Measurements from ENCODE around the gene DOLK.
A peak's percentile ranks its signal among the peaks of the same experiment; 100 is the strongest.
"Not testable (repeated sequence)": the region's sequence is repeated elsewhere in the genome, so short reads cannot be mapped to it uniquely, and the experiment has no call there.

Gene DOLK

DNA sequence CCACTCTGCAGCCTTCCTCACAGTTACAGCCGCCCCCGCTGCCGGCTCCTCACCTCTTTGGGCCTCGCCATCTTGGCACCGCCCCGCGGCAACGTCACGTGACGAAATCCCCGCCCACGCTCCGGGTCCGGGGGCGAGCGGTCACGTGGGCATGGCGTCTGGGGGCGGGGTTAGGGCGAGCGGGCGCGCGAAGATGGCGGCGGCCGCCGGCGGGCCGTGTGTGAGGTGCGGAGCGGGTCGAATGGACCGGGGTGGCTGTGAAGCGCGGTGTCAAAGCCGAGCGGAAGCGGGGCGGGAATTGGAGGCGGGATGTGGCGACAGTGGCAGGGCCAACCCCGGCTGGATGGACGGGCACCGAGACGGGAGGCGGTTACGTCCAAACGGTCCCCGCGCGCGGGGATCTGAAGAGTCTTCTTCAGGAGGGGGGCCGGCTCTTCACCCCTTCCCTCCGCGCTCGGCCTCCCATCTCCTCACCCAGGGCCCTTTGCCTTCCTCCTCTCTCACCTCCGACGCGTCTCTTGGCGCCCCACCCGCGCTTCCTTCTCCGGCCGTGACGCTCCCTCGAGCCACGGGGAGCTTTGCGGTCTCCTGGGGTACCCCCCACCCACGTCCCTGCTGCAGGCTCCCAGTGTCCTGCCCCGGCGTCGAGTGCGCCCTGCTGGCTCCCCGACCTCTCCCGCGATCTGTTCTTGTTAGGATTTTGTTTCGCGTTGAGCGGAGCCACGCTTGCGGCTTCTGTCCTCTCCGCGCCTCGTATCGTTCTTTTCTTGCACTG is at the start of gene DOLK, which contains the start of gene NUP188:
DOLK (minus strand) TSS at position 77 of the 775 bp plus-strand sequence. CDS start 300 bp downstream, outside the sequence.
NUP188 (plus strand) TSS at position 173 of the 775 bp plus-strand sequence; CDS start at position 194, 21 bp downstream.
- peak; percentile 99 for DNase-seq

DNA sequence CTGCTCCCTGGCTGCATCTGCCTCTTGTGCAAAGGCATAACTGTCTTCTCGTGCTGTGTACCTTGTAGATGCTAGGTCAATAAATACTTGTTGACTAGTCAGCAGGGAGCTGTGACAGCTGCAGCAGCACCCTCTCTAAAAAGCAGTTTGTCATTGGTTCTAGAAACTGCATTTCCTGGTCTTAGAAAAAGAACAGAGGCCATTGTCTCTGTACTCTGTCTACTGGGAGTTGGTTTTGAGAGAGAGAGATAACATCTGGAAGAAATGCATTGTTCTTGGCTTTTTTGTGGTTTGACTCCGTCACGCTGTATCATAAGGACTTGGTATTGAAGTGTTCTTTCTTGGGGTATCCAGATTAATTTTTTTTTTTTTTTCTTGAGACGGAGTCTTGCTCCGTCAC is 48.4 kb upstream of the DOLK start:
- no peak for DNase-seq

DNA sequence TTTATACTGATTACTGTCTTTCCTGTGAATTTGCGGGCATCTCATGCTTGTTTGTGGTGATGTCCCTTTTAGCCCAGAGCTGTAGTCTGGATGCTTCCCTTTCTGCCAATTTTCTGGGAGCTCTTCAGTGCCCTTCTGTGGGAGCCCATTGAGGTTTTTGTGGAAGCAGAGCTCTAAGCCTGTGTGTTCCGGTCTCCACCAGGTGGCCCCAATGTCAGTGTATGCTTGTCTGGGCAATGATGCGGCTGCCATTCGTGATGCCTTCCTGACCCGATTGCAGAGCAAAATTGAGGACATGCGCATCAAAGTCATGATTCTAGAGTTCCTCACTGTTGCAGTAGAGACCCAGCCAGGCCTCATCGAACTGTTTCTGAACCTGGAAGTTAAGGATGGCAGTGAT is 45.6 kb upstream of the DOLK start:
- DNase-seq = no peak

DNA sequence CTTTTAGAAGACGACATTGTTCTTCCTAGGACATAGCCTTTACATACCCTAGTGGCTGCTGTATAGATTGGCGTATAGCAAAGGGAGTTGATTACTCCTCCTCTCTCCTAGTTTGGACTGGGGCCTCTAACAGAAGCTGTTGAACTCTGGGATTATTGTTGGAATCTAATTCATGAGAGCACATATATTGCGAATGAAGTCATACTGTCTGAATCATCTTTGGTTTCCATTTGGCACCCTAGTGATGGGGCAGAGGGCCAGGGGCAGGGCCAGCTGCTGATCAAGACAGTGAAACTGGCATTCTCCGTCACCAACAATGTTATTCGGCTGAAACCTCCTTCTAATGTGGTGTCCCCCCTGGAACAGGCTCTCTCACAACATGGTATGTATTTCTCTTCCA is 40.4 kb upstream of the DOLK start:
- no peak for DNase-seq

- no peak for DNase-seq
Observed at GRCh38 chr9:128986671-128987070, 39.3 kb upstream of the DOLK start.

- no peak for DNase-seq
Observed at GRCh38 chr9:128983536-128983935, 36.1 kb upstream of the DOLK start.

DNA sequence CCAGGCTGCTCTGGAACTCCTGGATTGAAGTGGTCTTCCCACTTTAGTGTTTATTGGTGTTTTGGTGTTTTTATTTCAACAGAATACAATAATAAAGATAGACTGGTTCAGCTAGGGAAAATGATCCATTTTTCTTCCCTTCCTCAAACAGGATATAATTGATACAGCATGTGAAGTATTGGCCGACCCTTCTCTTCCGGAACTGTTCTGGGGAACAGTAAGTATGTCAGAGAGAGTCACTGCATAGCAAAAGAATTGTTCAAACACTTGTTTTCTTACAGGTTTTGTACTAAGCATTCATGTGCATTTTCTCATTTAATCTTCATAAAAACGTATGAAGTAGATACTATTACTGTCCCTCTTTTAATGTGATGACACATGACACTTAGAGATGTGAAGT is 31.7 kb upstream of the DOLK start:
- DNase-seq = no peak

DNA sequence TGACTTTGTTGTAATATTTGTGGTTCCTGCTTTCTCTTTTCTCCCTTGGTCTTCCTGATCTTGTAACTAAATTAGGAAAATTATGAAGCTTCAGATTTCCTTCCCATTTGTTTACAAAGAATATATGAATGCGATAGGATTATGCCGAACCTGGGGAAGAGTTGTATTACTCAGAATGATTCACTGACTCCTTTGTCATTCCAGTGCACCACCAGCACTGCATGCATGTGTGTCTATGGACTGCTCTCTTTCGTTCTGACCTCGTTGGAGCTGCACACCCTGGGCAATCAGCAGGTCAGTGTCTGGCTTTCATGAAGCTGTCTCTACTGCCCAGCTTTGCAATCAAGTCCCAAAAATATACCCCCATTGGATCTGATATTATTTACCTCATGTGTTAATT is 25.6 kb upstream of the DOLK start:
- no peak for DNase-seq

DNA sequence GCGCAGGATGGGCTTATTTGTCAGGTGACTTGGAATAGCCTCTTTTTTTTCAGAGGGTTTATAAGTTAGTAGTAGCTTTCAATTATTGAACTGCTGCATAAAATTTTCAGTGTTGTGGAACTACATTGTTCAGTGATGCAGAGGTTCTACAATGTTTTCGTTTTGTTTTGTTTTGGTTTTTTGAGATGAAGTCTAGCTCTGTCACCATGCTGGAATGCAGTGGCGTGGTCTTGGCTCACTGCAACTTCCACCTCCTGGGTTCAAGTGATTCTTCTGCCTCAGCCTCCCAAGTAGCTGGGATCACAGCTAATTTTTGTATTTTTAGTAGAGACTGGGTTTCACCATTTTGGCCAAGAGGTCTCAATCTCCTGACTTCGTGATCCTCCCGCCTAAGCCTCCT is 22.1 kb upstream of the DOLK start:
- no peak for DNase-seq

GRCh38 chr9:128961403-128961802 is 14.0 kb upstream of the DOLK start:
- not testable (repeated sequence) for DNase-seq

DNA sequence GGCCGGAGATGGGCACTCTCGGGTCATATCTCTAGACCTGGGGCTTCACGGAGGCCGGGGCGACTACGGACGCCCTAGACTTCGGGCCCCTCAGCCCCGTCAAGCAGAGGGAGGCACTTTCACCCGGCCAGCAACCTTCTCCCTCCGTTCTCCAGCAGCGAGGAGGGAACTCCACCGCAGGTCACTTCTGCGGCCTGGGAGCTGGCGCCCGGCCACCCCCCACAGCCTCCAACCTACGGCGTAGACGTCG is 201 bp downstream of the DOLK start:
- no peak for DNase-seq

GRCh38 chr9:128946571-128947276 is 679 bp downstream of the DOLK start:
- no peak for DNase-seq

- no peak for DNase-seq
Observed at GRCh38 chr9:128945798-128946501, 1.5 kb downstream of the DOLK start.

GRCh38 chr9:128944966-128945365 is 2.4 kb downstream of the DOLK start:
- DNase-seq = not testable (repeated sequence)

- DNase-seq = no peak
Observed at GRCh38 chr9:128943832-128944620, 3.4 kb downstream of the DOLK start.

GRCh38 chr9:128940946-128941755 is 6.3 kb downstream of the DOLK start:
- DNase-seq = no peak

- no peak for DNase-seq
Observed at GRCh38 chr9:128940271-128940921, 7.0 kb downstream of the DOLK start.

GRCh38 chr9:128937310-128938165 is 9.9 kb downstream of the DOLK start:
- no peak for DNase-seq

- no peak for DNase-seq
Observed at GRCh38 chr9:128936171-128936865, 11.1 kb downstream of the DOLK start.

GRCh38 chr9:128933731-128934130 is 13.7 kb downstream of the DOLK start:
- no peak for DNase-seq
